ENCODE data around the gene CPA4.

GRCh38 chr7:130288168-130288567 lies 4.8 kb upstream of the CPA4 start:
- no peak for TF ChIP-seq CTCF (IDR thresholded peaks at IDR 0.05)
- no peak for TF ChIP-seq POLR2A (IDR thresholded peaks at IDR 0.05)
